Peyer's patch (tissue), 4 donors: ENCODE measurements around the gene SEMA3C. TPM values are rescaled to one million over a fixed set of nuclear protein-coding genes. Genes with fewer than 3 reads are reported as not detected.

Experiments used
- DNase-seq, 3 donors: peaks; one replicate each; pipeline ENCODE4 v3.0.0-alpha.2; 2017 to 2019
- H3K27ac ChIP-seq, 4 donors: fragments of 200-600 bp; sonication (generic); one replicate each; pipeline ENCODE4 v1.5.1; 2016 to 2019
- H3K27me3 ChIP-seq, 2 donors: fragments of 200-600 bp; sonication (generic); one replicate each; pipeline ENCODE4 v1.5.1; 2019
- H3K36me3 ChIP-seq, 3 donors: fragments of 200-600 bp; sonication (generic); one replicate each; pipeline ENCODE4 v1.5.1; 2016 to 2019
- H3K4me1 ChIP-seq, 4 donors: fragments of 200-600 bp; sonication (generic); one replicate each; pipeline ENCODE4 v1.5.1; 2016 to 2019
- H3K4me3 ChIP-seq, 4 donors: fragments of 200-600 bp; sonication (generic); 1 replicate in 3 of 4; 2 replicates in 1 of 4; pipeline ENCODE4 v1.5.1; 2016 to 2019; ENCODE audit warnings: mild to moderate bottlenecking in 1 of 4
- H3K9me3 ChIP-seq, 4 donors: fragments of 200-600 bp; sonication (generic); one replicate each; pipeline ENCODE4 v1.5.1; 2016 to 2019; ENCODE audit warnings: mild to moderate bottlenecking in 1 of 4
- CTCF ChIP-seq, 6 experiments: fragments of 450-650 bp in 4 of 6; fragments of 200-600 bp in 2 of 6; sonication (generic) in 1 of 6; IDR thresholded peaks; one replicate each; pipeline ENCODE4 v1.5.1; 2017 to 2019; ENCODE audit warnings: antibody characterized with exemption in 6 of 6, mild to moderate bottlenecking in 3 of 6, moderate library complexity in 1 of 6
- POLR2A ChIP-seq, 2 donors: fragments of 450-650 bp; IDR thresholded peaks; one replicate each; pipeline ENCODE4 v1.5.1; 2017; ENCODE audit warnings: antibody characterized with exemption in 2 of 2, mild to moderate bottlenecking in 2 of 2, moderate library complexity in 2 of 2
- total RNA-seq, 4 donors: library from RNA; depleted of rRNA; stranded (reverse); fragments of >200 nt; gene quantifications; one replicate each; pipeline ENCODE4 v1.1.0, GENCODE V29; 2016

SEMA3C gene
- total RNA-seq, 4 donors from 2014 or later: 35.7 to 120 (median 56.4) TPM

DNA sequence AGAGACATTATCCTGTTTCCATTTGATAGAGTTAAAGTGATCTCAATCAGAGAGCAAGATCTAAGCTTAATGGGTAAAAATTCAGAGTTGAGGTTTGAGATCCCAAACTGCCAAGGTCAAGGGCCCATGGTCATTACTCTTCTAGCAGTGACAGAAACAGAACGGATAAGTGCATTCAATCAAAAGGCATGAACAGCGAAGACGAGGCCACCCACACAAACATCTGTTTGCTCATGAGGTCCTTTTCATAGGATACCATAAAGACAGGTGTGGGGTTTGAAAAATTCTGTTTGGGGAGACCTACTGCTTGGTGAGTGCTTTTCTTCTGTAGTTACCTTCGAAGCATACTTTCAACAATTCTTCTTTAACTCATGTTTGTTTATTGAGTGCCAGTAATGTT lies 58.3 kb downstream of the SEMA3C start:
- no peaks in the 10 kb centered on the region for H3K9me3 ChIP-seq
- no peak for TF ChIP-seq CTCF (IDR thresholded peaks at IDR 0.05)
- no peak for TF ChIP-seq POLR2A (IDR thresholded peaks at IDR 0.05)
- no peak overlapping the region for H3K27ac ChIP-seq
- no peaks in the 10 kb centered on the region for H3K4me1 ChIP-seq
- no peaks in the 10 kb centered on the region for H3K36me3 ChIP-seq
- DNase-seq: no peak
- H3K4me3 ChIP-seq: no peak overlapping the region
- H3K27me3 ChIP-seq: no peaks in the 10 kb centered on the region

GRCh38 chr7:80859272-80859970 lies 59.4 kb downstream of the SEMA3C start:
- Histone ChIP-seq H3K9me3 (no peaks in the 10 kb centered on the region), H3K36me3 (no peaks in the 10 kb centered on the region), H3K27me3 (no peaks in the 10 kb centered on the region), H3K27ac (peak overlapping the region in 1 of 4 donors; percentile 42), H3K4me1 (no peaks in the 10 kb centered on the region), H3K4me3 (no peak overlapping the region)
- TF ChIP-seq CTCF (IDR thresholded peaks at IDR 0.05): no peak
- no peak for TF ChIP-seq POLR2A (IDR thresholded peaks at IDR 0.05)
- no peak for DNase-seq

- Histone ChIP-seq H3K4me3 (no peak overlapping the region), H3K9me3 (no peaks in the 10 kb centered on the region), H3K27me3 (no peaks in the 10 kb centered on the region), H3K36me3 (no peaks in the 10 kb centered on the region), H3K4me1 (no peaks in the 10 kb centered on the region), H3K27ac (peak overlapping the region in 1 of 4 donors; percentile 42)
- TF ChIP-seq CTCF (IDR thresholded peaks at IDR 0.05) (no peak), POLR2A (IDR thresholded peaks at IDR 0.05) (no peak)
- no peak for DNase-seq
These were observed 60.5 kb downstream of the SEMA3C start for GRCh38 chr7:80858141-80858903.

GRCh38 chr7:80856769-80857168 lies 62.1 kb downstream of the SEMA3C start:
- no peaks in the 10 kb centered on the region for H3K9me3 ChIP-seq
- DNase-seq: no peak
- no peak overlapping the region for H3K4me3 ChIP-seq
- no peaks in the 10 kb centered on the region for H3K36me3 ChIP-seq
- no peak overlapping the region for H3K27ac ChIP-seq
- no peak for TF ChIP-seq POLR2A (IDR thresholded peaks at IDR 0.05)
- no peak for TF ChIP-seq CTCF (IDR thresholded peaks at IDR 0.05)
- H3K27me3 ChIP-seq: no peaks in the 10 kb centered on the region
- H3K4me1 ChIP-seq: no peaks in the 10 kb centered on the region

- Histone ChIP-seq H3K4me1 (no peaks in the 10 kb centered on the region), H3K27me3 (no peaks in the 10 kb centered on the region), H3K27ac (no peak overlapping the region), H3K36me3 (no peaks in the 10 kb centered on the region), H3K9me3 (no peaks in the 10 kb centered on the region), H3K4me3 (no peak overlapping the region)
- DNase-seq: no peak
- TF ChIP-seq POLR2A (IDR thresholded peaks at IDR 0.05): no peak
- no peak for TF ChIP-seq CTCF (IDR thresholded peaks at IDR 0.05)
These were observed 66.9 kb downstream of the SEMA3C start for GRCh38 chr7:80851896-80852476.
